GM18507 (cell line): ENCODE data around the gene MYO7A.

Experiments used
- DNase-seq: peaks from one replicate; pipeline ENCODE4 v3.0.0; 2011; ENCODE audit warnings: low read depth; ENCODE audit not compliant: insufficient read length; ENCODE audit errors: extremely low spot score
- FAIRE-seq: peaks from 2 replicates; lab custom pipeline; 2011; peaks lifted over from hg19 to GRCh38; lab: Jason Lieb, UNC

Gene MYO7A

DNA sequence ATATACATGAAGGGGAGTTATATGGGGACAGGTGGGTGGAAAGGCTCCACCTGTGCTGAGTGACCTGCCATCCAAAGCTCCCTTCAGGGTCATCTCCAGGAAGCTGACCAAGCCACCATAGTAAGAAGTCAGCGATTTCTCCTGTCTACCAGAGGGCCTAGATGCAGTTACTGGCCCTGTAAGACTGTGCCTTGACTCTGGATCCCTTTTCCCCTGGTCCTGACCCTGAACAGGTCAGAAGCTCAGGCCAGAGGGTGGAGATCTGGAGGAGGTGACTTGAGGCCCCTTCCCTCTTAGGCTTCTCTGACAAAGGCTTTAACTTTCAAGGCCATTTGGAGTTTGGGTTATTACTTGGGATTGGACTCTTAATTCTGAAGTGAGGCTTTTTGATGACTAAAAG lies 103.8 kb downstream of the MYO7A start:
- DNase-seq: no peak
- FAIRE-seq: no peak

DNA sequence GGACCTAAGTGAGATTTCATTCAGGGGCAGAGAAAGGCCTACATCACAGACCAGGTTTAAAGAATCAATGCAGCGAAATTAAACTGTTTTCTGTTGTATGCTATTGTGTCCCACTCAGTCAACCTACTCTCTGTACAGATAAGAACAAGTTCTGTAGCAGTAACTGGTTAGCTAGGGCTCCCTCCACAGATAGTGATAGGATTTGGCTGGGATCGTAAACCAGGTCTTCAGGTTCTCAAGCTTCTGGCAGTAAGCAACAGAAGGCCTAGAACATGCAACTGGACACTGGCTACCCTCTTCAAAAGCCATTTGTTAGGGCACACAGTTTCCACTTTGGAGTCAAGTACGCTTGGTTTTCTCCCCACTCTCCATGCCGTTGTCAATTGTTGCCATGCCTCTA lies 104.2 kb downstream of the MYO7A start:
- DNase-seq: no peak
- no peak for FAIRE-seq

DNA sequence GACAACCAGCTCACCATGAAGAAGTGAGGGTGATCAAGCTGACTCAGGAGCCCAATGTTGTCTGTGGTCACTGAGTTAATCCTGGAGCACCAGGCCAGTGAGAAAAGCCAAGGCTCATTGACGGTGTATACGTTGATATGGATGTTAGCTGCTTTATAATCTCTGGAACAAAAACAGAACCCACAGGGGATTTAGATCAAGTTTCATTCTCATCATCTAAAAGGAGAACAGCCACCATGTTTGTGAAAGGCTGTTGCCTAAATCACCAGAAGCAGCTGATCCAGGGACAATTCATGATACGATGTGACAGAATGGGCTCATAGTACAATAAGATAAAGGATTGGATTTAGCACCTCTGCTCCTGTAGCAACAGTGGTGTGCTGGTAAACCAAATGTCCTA lies 105.0 kb downstream of the MYO7A start:
- FAIRE-seq (no peak), DNase-seq (no peak)

DNA sequence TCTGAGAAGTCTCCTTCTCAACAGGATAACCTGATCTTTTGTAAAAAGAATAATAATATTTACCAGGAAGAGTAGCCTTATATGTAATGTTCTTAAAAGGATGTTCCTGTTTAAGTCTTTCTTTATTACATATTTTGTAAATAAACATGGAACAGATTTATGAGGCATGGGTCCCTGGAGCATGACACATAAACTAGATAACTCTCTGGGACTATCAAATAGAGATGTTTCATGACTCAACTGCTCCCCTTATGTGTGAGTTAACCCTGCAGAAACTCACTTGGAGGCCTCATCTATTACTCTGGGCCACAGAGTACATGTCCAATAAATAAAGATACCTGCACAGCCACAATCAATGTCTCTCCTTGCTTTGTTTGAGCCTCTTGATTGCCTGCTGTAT lies 108.9 kb downstream of the MYO7A start:
- FAIRE-seq (no peak), DNase-seq (no peak)

DNA sequence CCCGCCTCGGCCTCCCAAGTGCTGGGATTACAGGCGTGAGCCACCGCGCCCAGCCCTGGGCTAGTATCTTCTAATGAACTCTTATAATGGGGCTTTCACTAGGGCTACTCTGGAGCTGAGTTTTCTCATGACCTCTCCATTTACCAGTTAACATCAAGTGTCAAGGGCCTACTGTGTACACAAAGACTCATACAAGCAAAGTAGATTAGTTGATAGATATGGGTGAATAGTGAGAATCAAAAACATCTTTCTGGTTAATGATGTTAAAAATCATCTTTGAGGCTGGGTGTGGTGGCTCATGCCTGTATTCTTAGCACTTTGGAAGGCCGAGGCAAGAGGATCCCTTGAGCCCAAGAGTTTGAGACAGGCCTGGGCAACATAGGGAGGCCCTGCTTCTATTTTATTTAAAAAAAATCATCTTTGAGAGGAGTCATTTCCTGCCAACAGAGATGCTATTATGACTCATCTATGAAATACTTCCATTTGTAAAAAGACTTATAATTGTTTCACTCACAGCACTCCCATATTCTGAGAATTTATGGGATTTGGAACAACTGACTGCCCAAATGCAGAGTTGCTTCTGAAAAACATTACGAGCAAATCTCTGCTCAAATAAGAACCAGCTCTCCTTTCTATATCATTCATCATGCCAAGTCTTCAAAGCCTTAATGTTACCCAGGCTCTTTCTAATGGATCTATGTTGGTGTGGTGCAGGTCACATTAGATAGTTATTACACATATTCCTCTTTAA lies 116.4 kb downstream of the MYO7A start:
- FAIRE-seq: no peak
- no peak for DNase-seq

DNA sequence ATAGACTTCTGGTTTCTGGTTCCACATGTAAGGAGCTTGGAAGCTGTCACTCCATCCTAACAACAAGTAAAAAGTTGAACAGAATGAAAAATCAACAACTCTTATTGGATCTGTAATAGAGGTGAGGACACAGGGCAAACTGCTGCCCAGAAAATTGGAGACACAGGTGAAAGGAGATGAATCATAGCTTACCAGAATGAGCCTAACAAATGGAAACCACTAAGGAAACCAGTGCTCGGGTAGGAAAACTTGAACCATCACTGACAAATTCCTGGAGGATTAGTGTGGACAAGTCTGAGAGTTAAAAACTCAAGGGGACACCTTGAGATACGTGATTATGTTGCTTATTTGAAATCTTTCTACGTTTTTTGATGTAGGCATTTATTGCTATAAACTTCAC lies 121.4 kb downstream of the MYO7A start:
- FAIRE-seq: no peak
- DNase-seq: no peak

DNA sequence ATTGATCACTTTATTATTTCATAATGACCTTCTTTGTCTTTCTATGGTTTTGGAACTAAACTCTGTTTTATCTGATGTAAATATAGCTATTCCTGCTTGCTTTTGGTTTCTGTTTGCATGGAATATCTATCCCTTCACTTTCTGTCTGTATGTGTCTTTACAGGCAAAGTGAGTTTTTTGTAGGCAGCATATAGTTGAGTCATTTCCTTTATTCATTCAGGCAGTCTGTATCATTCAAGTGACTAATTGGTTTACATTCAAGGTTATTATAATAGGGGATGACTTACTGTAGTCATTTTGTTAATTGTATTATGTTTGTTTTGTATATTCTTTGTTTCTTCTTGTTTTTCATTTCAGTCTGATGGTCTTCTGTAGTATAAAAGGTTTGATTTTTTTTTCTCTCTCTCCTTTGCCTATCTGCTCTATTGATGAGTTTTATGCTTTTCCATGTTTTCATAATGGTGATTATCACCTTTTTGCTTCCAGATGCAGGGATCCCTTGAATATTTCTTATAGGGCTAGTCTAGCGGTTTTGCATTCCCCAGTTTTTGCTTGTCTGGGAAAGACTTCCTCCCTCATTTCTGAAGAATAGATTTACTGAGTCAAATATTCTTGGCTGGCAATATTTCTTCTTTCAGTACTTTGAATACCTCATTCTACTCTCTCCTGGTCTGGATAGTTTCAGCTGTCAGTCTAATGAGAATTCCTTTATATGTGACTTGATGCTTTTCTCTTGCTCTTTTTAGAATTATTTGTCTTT lies 123.0 kb downstream of the MYO7A start:
- DNase-seq (no peak), FAIRE-seq (no peak)

DNA sequence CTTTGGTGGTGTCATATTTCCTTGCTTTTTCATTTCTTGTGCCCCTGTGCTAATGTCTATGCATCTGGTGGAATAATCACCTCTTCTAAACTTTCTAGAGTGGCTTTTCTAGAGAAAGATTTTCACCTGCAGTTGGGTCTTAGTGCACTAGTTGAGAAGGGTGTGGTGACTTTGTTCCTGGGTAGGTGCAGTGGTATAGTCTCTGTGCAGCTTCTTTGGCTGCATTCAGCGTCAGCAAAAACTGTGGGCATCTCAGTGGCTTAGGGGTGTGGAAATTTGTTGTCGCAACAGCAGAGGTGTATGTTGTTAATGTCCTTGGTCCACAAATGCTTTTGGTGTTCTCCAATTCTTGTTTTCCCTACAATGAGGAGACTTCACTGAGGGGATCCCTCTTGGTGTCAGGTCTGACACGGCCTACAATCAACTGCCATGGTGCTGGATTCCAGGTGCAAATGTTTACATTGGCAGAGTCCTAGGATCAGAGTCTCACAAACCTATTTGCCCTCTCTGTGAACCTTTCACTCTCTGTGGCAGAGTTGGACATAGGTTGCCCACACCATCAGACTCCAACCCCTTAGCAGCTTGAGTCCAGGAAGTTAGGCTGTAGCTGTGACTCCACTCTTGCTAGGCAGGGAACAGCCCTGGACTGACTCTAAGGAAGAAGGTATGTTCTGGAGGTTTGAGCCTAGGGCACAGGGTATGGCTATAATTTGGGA lies 124.7 kb downstream of the MYO7A start:
- DNase-seq (no peak), FAIRE-seq (no peak)

DNA sequence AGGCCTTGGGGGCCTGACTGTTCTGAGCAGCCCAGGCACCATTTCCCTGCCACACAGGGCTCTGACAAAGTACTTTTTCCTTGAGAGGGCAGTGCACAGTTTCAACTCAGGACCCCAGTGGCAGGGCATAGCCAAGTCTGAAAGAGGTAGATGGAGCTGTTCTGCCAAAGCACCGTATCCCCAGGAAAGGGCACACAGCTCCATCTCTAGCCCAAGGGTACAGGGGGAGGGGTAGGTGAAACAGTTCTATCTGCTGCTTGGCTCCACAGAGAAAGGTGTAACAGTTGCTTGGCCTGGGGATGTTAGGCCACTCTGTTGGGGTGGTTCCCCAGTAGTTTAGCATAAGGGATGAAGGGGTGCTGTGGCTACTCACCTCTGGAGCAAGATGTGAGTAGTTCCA lies 125.6 kb downstream of the MYO7A start:
- no peak for DNase-seq
- no peak for FAIRE-seq

DNA sequence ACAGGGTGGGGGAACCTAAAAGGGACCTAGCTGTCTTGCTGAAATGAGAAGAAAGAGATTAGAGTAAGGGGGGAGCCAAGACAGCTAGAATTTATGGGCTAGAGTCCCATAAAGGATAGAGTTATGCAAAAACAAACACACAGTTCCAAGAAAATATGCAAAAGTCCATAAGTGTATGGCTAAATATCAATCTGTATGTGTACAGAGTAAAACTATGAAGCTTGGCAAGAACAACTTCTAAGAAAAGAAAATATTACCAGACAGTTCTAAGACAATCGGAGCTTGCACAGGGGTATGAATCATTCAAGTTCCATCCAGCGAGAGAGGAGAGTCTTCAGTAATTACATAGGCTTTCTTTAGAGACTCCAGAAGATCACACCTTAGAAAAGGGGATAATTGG lies 131.6 kb downstream of the MYO7A start:
- FAIRE-seq: no peak
- no peak for DNase-seq

DNA sequence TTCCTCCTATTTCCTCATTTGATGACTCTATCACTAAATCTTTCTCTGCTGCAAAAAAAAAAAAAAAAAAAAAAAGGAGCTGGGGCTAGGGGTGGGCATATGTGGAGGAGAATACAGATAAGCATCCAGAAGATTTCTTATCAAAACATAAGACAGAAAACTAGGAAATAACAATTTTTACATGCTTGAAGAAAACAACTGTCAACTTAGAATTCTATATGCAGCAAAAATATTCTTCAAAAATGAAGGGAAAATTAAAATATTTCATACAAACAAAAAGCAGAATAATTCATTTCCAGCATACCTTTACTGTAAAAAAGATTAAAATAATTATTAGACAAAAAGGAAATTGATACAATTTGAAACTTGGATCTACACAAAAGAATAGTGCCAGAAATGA lies 134.8 kb downstream of the MYO7A start:
- DNase-seq (no peak), FAIRE-seq (no peak)
